ENCODE results near the gene ACTG1.

Gene ACTG1

DNA sequence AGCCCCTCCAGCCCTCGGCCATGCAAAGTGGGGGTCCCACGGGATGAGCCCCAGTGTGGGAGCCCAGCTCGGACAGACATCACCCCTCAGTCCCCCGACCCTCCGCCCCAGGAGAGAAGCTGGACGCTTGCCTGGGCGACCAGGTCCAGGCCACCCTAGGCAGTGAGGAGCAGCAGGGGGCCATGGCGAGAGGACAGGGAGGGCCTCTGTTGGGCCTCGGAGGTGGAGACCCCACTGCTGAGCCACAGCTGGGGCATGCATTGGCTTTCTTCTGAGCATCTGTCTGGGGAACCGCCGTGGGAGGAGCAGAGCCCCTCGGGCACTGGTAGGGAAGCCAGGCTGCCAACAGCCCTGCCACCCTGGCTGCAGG is 13.0 kb downstream of the ACTG1 start:
- Histone ChIP-seq H3K36me3 (ENCODE audit: insufficient read depth, low read length) (no peaks in the 10 kb centered on the region), H3K27me3 (ENCODE audit: insufficient read depth, low read length) (no peaks in the 10 kb centered on the region), H3K4me1 (ENCODE audit: insufficient read depth, low read length) (peaks cover 4% of the 10 kb centered on the region), H2AFZ (ENCODE audit: low read depth, low read length) (no peak overlapping the region), H3K4me3 (ENCODE audit: low read length) (no peak overlapping the region), H3K9me3 (ENCODE audit: low read length) (no peaks in the 10 kb centered on the region)

DNA sequence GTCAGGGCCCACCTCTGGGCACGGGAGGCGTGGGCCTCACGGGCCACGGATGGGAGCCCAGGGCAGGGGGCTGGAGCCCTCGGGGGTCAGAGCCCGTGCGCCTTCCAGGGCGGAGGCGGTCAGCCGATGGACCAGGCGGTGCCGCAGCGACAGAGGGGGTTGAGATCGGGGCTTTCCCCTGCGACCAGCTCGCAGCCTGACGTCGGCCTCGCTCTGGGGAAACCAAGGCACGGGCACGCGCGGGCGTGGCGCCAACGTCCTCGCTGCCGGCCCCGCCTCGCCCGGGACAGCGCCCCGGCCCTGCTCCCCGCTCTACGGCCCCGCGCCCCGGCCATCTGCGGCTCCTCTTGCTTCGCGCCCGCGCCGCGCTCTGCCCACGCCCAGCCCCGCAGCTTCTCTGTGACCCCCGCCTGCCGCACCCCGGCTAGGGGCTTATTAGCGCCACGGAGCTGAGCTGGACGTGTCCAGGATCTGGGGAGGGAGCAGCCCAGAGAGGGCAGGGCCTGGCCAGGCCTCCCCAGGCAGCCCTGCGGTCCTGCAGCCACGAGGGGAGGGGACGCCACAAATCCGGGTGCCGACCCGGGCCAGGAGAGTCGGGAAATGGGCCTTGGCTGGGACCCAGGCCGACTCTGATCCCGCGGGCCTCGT is 13.5 kb downstream of the ACTG1 start:
- no peaks in the 10 kb centered on the region for H3K36me3 ChIP-seq (ENCODE audit: insufficient read depth, low read length)

DNA sequence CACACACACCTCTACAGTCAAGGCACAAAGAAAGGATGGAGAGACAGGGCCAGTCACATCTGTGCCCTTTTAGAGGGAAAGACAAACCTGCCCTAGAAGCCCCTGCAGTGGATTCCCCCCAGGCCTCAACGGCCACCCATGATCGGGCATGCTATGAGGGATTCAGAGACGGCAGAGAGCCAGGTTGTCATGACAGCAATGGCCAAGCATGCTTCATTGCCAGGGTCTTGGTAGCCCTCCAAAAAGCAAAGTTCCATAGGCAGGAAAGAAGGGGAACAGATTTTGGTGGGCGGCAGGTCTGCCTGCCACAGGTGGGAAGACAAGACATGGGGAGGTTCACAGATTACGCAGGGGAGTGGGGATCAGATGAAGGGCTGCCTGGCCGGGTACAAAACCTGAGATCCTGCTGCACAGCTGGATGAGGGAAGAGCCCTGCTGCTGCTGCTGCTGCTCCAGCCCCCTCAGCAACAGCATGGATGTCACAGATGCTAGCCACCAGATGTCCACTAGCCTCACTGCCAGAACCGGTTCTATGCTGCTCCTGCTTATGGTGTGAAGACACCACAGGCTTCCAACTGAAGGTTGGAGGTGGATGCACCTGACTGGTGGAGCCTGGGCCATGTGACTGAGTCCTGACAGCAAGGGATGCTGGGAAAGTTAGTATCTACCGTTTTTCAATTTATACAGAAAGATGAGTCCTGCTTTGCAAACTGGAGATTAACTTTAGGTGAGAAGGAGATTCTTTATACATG is 17.8 kb downstream of the ACTG1 start:
- no peak overlapping the region for H3K4me3 ChIP-seq (ENCODE audit: low read length)

More for the DNA sequence above, 13.5 kb downstream of the ACTG1 start:
- Histone ChIP-seq H3K4me1 (ENCODE audit: insufficient read depth, low read length) (peaks cover 4% of the 10 kb centered on the region), H3K9me3 (ENCODE audit: low read length) (no peaks in the 10 kb centered on the region), H3K27me3 (ENCODE audit: insufficient read depth, low read length) (no peaks in the 10 kb centered on the region), H3K4me3 (ENCODE audit: low read length) (no peak overlapping the region), H2AFZ (ENCODE audit: low read depth, low read length) (no peak overlapping the region)

DNA sequence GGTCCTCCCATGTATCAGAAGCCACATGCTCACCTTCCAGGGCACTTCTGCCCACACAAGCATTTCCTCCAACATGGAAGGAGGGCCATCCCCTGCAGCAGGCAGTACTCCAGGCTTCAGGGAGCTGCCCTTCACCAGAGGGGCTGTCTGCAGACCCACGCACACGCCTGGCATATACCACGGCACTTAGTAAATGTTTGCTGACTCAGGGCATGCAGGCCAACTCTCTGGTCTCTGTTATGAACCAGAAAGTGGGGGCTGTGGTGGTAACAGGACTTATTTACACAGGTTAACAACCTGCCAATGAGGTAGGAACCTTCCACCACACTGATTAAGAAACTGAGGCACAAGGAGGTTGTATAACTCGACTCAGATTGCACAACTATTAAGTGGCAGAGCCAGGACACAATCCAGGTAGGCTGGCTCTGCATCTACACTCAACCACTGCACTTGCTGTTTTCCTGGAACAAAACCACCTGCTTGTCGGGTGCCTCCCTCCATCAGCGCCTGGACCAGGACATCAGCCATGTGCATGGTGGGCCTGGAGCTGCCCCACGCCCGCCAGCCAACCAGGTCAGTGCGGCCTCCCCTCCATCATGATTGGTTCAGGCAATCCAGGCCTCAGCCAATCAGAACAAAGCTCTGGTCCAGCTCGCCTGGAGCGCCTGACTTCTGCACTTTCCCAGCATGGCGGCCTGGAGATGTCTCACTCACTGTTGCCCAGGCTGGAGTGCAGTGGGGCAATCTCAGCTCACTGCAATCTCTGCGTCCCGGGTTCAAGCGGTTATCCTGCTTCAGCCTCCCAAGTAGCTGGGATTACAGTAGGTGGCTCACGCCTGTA is 19.2 kb downstream of the ACTG1 start:
- peaks cover 5% of the 10 kb centered on the region for H3K27me3 ChIP-seq (ENCODE audit: insufficient read depth, low read length)
- H3K9me3 ChIP-seq (ENCODE audit: low read length), result no peaks in the 10 kb centered on the region
- peaks cover 34% of the 10 kb centered on the region for H3K4me1 ChIP-seq (ENCODE audit: insufficient read depth, low read length)
- no peak overlapping the region for H3K4me3 ChIP-seq (ENCODE audit: low read length)
- H2AFZ ChIP-seq (ENCODE audit: low read depth, low read length), result no peak overlapping the region
- no peaks in the 10 kb centered on the region for H3K36me3 ChIP-seq (ENCODE audit: insufficient read depth, low read length)

More for the DNA sequence above, 17.8 kb downstream of the ACTG1 start:
- H3K27me3 ChIP-seq (ENCODE audit: insufficient read depth, low read length), result peaks cover 5% of the 10 kb centered on the region
- H3K9me3 ChIP-seq (ENCODE audit: low read length), result no peaks in the 10 kb centered on the region
- H3K4me1 ChIP-seq (ENCODE audit: insufficient read depth, low read length), result peaks cover 20% of the 10 kb centered on the region
- no peak overlapping the region for H2AFZ ChIP-seq (ENCODE audit: low read depth, low read length)
- no peaks in the 10 kb centered on the region for H3K36me3 ChIP-seq (ENCODE audit: insufficient read depth, low read length)

DNA sequence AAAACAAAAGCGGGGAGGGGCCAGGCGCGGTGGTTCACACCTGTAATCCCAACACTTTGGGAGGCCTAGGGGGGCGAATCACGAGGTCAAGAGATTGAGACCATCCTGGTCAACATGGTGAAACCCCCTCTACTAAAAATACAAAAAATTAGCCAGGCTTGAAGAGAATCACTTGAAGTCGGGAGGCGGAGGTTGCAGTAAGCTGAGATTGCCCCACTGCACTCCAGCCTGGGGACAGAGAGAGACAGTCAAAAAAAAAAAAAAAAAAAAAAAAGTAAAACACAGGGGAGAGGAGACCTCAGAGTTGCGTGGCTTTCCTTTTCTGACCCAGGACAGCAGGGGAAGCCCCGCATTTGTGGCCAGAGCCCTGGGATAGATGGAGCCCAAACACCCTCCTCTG is 19.9 kb downstream of the ACTG1 start:
- no peak overlapping the region for H3K4me3 ChIP-seq (ENCODE audit: low read length)
- H3K4me1 ChIP-seq (ENCODE audit: insufficient read depth, low read length), result peaks cover 34% of the 10 kb centered on the region
- no peaks in the 10 kb centered on the region for H3K9me3 ChIP-seq (ENCODE audit: low read length)
- peaks cover 5% of the 10 kb centered on the region for H3K27me3 ChIP-seq (ENCODE audit: insufficient read depth, low read length)
- no peak overlapping the region for H2AFZ ChIP-seq (ENCODE audit: low read depth, low read length)
- H3K36me3 ChIP-seq (ENCODE audit: insufficient read depth, low read length), result no peaks in the 10 kb centered on the region

DNA sequence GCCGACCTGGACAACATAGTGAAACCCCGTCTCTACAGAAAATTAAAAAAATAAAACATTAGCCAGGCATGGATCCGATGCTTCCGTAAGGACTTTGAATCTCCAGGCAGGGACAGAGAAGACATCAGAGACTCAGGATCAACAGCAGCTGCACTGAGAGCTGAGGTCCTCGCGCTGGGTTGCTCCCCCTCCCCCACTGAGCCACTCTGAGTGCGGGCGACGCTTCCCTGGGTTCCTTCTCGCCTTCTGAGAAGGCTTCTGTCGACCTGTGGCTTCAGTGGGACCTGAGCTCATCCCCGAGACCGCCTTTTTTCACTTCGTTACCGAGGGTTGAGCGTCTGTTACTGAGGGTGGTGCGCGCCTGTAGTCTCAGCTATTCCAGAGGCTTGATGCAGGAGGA is 20.4 kb downstream of the ACTG1 start:
- H3K27me3 ChIP-seq (ENCODE audit: insufficient read depth, low read length), result peaks cover 5% of the 10 kb centered on the region
- H3K36me3 ChIP-seq (ENCODE audit: insufficient read depth, low read length), result no peaks in the 10 kb centered on the region
- H3K4me1 ChIP-seq (ENCODE audit: insufficient read depth, low read length), result peaks cover 34% of the 10 kb centered on the region
- H3K9me3 ChIP-seq (ENCODE audit: low read length), result no peaks in the 10 kb centered on the region
- no peak overlapping the region for H3K4me3 ChIP-seq (ENCODE audit: low read length)
- no peak overlapping the region for H2AFZ ChIP-seq (ENCODE audit: low read depth, low read length)

DNA sequence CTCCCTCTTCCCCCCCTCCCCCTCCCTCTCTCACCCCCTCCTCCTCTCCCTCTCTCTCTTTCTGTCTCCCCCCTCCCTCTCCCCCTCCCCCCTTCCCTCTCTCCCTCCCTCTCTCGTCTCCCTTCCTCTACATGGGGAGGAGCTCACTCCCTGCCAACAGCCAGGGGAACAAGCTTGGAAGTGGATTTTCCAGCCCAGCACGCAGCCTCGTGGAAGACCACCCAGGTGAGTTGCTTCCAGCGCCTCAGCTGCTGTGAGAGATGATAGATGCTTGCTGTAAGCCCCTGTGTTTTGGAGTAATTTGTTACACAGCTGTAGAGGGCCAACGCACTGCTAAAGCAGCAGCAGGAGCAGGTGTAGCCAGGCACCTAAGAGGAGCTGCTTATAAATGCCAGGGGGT is 20.8 kb downstream of the ACTG1 start:
- Histone ChIP-seq H3K27me3 (ENCODE audit: insufficient read depth, low read length) (peaks cover 5% of the 10 kb centered on the region), H3K4me3 (ENCODE audit: low read length) (no peak overlapping the region), H2AFZ (ENCODE audit: low read depth, low read length) (no peak overlapping the region), H3K4me1 (ENCODE audit: insufficient read depth, low read length) (peaks cover 34% of the 10 kb centered on the region), H3K36me3 (ENCODE audit: insufficient read depth, low read length) (no peaks in the 10 kb centered on the region), H3K9me3 (ENCODE audit: low read length) (no peaks in the 10 kb centered on the region)

DNA sequence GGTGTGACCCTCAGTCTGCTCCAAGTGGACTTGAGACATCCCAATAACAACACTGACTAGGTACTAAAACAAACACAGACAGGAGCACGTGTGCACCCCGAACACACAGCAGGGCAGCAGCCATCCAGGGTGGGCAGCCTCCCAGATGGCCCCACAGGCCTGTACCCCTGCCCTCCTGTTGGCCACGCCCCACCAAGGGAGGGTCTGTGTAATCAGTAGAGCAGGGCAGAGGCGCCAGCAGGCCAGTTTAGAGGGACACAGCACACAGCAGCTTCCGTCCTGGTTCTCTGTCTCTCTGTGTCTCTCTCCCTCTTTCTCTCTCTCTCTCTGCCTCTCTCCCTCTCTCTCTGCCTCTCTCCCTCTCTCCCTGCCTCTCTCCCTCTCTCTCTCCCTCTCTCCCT is 21.4 kb downstream of the ACTG1 start:
- Histone ChIP-seq H3K36me3 (ENCODE audit: insufficient read depth, low read length) (no peaks in the 10 kb centered on the region), H3K4me3 (ENCODE audit: low read length) (no peak overlapping the region), H3K9me3 (ENCODE audit: low read length) (no peaks in the 10 kb centered on the region), H3K4me1 (ENCODE audit: insufficient read depth, low read length) (peaks cover 38% of the 10 kb centered on the region), H3K27me3 (ENCODE audit: insufficient read depth, low read length) (peaks cover 5% of the 10 kb centered on the region), H2AFZ (ENCODE audit: low read depth, low read length) (no peak overlapping the region)

DNA sequence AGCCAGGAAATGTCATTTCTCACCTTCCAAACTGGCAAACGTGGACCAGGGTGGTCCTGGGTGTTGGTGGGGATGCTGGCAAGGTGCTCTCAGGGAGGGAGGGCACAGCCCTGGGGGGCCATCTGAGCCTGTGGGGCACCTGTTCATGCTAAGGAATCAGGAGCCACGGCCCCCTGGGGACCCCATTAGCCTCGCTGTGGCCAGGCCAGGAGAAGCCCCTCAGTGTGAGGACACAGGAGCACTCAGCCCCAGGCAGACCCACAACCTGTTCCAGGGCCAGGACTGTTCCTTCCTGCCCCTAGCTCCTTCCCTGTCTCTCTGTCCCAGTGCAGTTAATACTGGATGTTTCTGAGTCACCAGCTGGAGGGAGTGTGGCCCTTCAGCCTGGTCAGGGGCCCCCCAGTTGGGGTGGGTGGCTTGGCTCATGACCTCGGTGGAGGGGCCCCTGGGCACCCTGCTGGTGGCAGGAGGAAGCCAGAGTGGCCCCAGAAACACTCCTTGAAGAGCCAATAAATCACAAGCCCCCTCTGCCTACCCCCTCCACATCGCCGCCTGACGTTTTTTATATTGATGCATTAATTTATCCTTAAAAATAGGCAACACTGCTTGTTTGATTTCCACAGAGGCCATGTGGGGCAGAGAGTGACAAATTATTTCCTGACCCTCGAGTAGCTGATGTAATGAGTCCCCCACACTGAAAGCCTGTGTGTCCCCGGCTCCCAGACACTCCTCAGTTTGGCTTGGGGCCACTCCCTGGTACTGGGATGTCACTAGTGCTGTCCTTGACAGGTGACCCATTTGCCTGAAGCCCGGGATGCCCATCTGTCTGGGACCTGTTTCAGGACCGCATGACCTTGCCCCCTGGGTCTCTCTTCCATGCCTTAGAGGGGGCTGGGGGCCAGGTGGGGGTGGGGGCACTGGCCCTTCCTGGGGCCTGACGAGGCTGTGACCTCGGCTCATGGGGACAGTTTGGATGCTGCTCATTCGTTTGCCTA is 22.3 kb downstream of the ACTG1 start:
- peak overlapping the region; percentile 10 for H3K4me3 ChIP-seq (ENCODE audit: low read length)
- no peak overlapping the region for H2AFZ ChIP-seq (ENCODE audit: low read depth, low read length)
- no peaks in the 10 kb centered on the region for H3K9me3 ChIP-seq (ENCODE audit: low read length)
- no peaks in the 10 kb centered on the region for H3K36me3 ChIP-seq (ENCODE audit: insufficient read depth, low read length)
- H3K27me3 ChIP-seq (ENCODE audit: insufficient read depth, low read length), result peaks cover 5% of the 10 kb centered on the region
- peaks cover 40% of the 10 kb centered on the region for H3K4me1 ChIP-seq (ENCODE audit: insufficient read depth, low read length)

DNA sequence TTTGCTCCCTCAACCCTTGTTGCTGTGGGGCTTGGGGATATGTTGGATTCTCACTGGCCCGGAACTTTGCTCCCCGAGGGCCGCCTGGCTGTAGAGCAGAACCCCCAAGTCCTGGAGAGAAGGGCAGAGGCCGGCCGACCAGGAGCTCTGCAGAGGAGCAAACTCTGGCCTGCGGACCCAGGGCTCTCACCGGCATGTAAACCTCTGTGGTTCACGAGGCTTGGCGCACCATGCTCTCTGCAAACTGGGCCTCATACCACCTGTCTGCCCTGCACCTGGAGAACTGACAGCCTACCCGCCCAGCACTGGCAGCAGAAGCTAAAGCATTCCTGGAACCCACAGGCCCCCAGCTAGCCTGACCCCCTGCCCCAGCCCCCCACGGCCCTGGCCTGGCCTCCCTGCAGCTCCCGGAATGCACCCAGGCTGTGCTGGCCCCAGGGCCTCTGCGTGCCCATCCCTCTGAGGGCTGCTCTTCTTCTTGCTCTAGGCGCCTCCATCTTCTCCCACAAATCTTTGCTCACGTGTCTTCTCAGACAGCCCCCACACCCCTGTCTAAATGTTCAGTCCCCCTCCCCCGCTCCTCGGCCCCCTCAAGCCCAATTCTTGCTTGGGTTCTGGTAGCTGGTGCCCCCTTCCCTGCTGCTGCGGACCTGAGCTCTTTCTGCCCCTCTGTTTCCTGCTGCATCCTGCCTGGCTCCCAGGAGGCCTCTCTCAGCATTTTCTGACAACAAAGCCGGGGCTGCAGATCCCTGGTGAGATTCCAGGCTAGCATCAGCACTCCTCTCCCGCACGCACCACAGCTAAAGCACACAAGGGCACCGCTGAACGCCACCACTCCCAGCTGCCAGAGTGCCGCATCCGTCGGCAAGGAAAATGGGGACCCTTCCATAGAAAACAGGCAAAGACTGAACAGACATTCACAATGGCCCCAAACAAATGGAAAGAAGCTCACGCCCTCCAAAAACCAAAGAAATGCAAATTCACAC is 23.3 kb downstream of the ACTG1 start:
- Histone ChIP-seq H3K36me3 (ENCODE audit: insufficient read depth, low read length) (no peaks in the 10 kb centered on the region), H3K9me3 (ENCODE audit: low read length) (no peaks in the 10 kb centered on the region), H2AFZ (ENCODE audit: low read depth, low read length) (no peak overlapping the region), H3K4me3 (ENCODE audit: low read length) (peak overlapping the region; percentile 10), H3K4me1 (ENCODE audit: insufficient read depth, low read length) (peaks cover 40% of the 10 kb centered on the region), H3K27me3 (ENCODE audit: insufficient read depth, low read length) (peaks cover 5% of the 10 kb centered on the region)

DNA sequence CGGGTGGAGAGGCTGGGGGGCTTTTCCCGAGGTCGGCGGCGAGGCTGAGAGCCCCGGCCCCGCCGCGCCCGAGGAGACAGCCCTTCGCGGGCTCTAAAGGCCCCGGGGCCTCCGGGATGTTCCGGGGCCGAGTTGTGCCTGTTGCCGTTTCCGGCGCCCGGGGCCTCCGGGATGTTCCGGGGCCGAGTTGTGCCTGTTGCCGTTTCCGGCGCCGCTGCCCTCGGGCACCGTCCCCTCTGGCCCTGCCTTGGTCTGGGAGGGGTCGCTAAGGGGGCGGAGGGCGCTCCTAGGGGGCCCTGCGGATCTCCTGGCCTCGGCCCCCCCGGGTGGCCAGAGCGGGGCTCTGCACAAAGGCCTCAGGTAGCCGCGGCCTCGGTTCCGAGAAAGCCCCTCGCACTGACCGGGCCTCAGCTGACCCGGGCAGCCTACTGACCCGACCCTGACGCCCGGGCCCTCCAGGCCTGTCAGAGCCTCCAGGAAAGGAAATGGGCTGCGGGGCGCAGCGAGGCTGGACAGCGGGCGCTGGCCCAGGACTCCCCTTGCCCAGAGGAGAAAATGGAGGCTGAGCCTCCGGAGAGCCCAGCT is 24.2 kb downstream of the ACTG1 start:
- no peak overlapping the region for H2AFZ ChIP-seq (ENCODE audit: low read depth, low read length)
- H3K27me3 ChIP-seq (ENCODE audit: insufficient read depth, low read length), result peaks cover 5% of the 10 kb centered on the region
- H3K36me3 ChIP-seq (ENCODE audit: insufficient read depth, low read length), result no peaks in the 10 kb centered on the region
- peak overlapping the region; percentile 36 for H3K4me3 ChIP-seq (ENCODE audit: low read length)
- peaks cover 48% of the 10 kb centered on the region for H3K4me1 ChIP-seq (ENCODE audit: insufficient read depth, low read length)
- H3K9me3 ChIP-seq (ENCODE audit: low read length), result no peaks in the 10 kb centered on the region
